Brain microvascular endothelial cell (primary cell): ENCODE data around the gene TCP11L1.
A peak's percentile ranks its signal among the peaks of the same experiment; 100 is the strongest.

Experiments
- DNase-seq: peaks from one replicate; pipeline ENCODE4 v3.0.0-alpha.2; 2020
- H3K27ac ChIP-seq: fragments of 250-450 bp; sonication (Bioruptor Pico); 2 replicates; pipeline ENCODE4 v1.5.1; 2020; ENCODE audit warnings: mild to moderate bottlenecking, moderate library complexity
- H3K27me3 ChIP-seq: fragments of 250-450 bp; sonication (Bioruptor Pico); replicated peaks from 2 replicates; pipeline ENCODE4 v1.5.1; 2020; ENCODE audit warnings: mild to moderate bottlenecking
- H3K36me3 ChIP-seq: fragments of 250-450 bp; sonication (Bioruptor Pico); replicated peaks from 2 replicates; pipeline ENCODE4 v1.5.1; 2020; ENCODE audit warnings: mild to moderate bottlenecking
- H3K4me3 ChIP-seq: 2 replicates; pipeline ENCODE4 v1.5.1; 2011; ENCODE audit warnings: low read depth, mild to moderate bottlenecking, control low read depth, low read length, moderate library complexity
- CTCF ChIP-seq: IDR thresholded peaks from 2 replicates; pipeline ENCODE4 v1.5.1; 2011; ENCODE audit warnings: low read depth, mild to moderate bottlenecking, moderate library complexity, low read length, control low read depth, inconsistent platforms; ENCODE audit errors: missing control alignments
- in situ Hi-C: cut with HindIII; loops from 2 replicates; pipeline ENCODE4 v1.10.0; 2017; ENCODE audit warnings: low sequenced_read_pairs, low pct_ligation_motif_present

The TCP11L1 gene

GRCh38 chr11:33033493-33033892, 5.9 kb upstream of the TCP11L1 start:
- no peaks in the 10 kb centered on the region for H3K36me3 ChIP-seq
- TF ChIP-seq CTCF = no peak
- DNase-seq = no peak
- H3K27me3 ChIP-seq = no peaks in the 10 kb centered on the region
- in situ Hi-C loops = no loop called here
- no peak overlapping the region for H3K27ac ChIP-seq
- H3K4me3 ChIP-seq = no peak overlapping the region

GRCh38 chr11:33035011-33035410, 4.4 kb upstream of the TCP11L1 start:
- Histone ChIP-seq H3K27me3 (no peaks in the 10 kb centered on the region), H3K27ac (no peak overlapping the region), H3K4me3 (no peak overlapping the region), H3K36me3 (no peaks in the 10 kb centered on the region)
- no peak for TF ChIP-seq CTCF
- in situ Hi-C loops = no loop called here
- DNase-seq = no peak

GRCh38 chr11:33040033-33040861, 875 bp downstream of the TCP11L1 start:
- H3K4me3 ChIP-seq = peak overlapping the region; percentile 89
- H3K27ac ChIP-seq = peak overlapping the region; percentile 94
- in situ Hi-C loops = no loop called here
- DNase-seq = no peak
- no peaks in the 10 kb centered on the region for H3K27me3 ChIP-seq
- H3K36me3 ChIP-seq = peaks cover under 1% of the 10 kb centered on the region
- TF ChIP-seq CTCF = no peak

GRCh38 chr11:33040862-33041453, 1.6 kb downstream of the TCP11L1 start:
- Histone ChIP-seq H3K27me3 (no peaks in the 10 kb centered on the region), H3K36me3 (peaks cover 4% of the 10 kb centered on the region), H3K4me3 (peak overlapping the region; percentile 89), H3K27ac (no peak overlapping the region)
- in situ Hi-C loops = no loop called here
- DNase-seq = no peak
- no peak for TF ChIP-seq CTCF

GRCh38 chr11:33043221-33043830, 4.0 kb downstream of the TCP11L1 start:
- in situ Hi-C loops = no loop called here
- Histone ChIP-seq H3K36me3 (peaks cover 7% of the 10 kb centered on the region), H3K27me3 (no peaks in the 10 kb centered on the region), H3K4me3 (no peak overlapping the region), H3K27ac (no peak overlapping the region)
- DNase-seq = no peak
- TF ChIP-seq CTCF = no peak
